RPMI8226 (cell line): Measurements from ENCODE around the gene ZNF19.
A peak's percentile ranks its signal among the peaks of the same experiment; 100 is the strongest.
"Not testable (repeated sequence)": the region's sequence is repeated elsewhere in the genome, so short reads cannot be mapped to it uniquely, and the experiment has no call there.

ENCODE experiments used
- DNase-seq: peaks from one replicate; pipeline ENCODE4 v3.0.0-alpha.2; 2015

The ZNF19 gene

GRCh38 chr16:71489122-71489521, at the start of gene ZNF19:
ZNF19 (minus strand) TSS chr16:71489324; CDS start chr16:71482114, 7,210 bp downstream.
- DNase-seq: no peak

GRCh38 chr16:71537643-71538042, 48.5 kb upstream of the ZNF19 start:
- peak; percentile 71 for DNase-seq

- DNase-seq: no peak
These were observed 47.8 kb upstream of the ZNF19 start for GRCh38 chr16:71536752-71537499.

GRCh38 chr16:71532366-71532765, 43.2 kb upstream of the ZNF19 start:
- DNase-seq: no peak

- DNase-seq: no peak
These were observed 39.7 kb upstream of the ZNF19 start for GRCh38 chr16:71528863-71529262.

- no peak for DNase-seq
These were observed 39.1 kb upstream of the ZNF19 start for GRCh38 chr16:71528257-71528656.

- DNase-seq: no peak
These were observed 37.0 kb upstream of the ZNF19 start, which contains the start of gene CHST4 for GRCh38 chr16:71526111-71526631. CHST4 (plus strand) TSS chr16:71526426; CDS start chr16:71536678, 10,252 bp downstream.

- DNase-seq: no peak
These were observed 35.7 kb upstream of the ZNF19 start for GRCh38 chr16:71524566-71525553.

- no peak for DNase-seq
These were observed 31.4 kb upstream of the ZNF19 start for GRCh38 chr16:71520550-71520949.

- DNase-seq: no peak
These were observed 25.9 kb upstream of the ZNF19 start for GRCh38 chr16:71515026-71515425.

GRCh38 chr16:71514476-71514875, 25.4 kb upstream of the ZNF19 start:
- no peak for DNase-seq

GRCh38 chr16:71513302-71513701, 24.2 kb upstream of the ZNF19 start:
- no peak for DNase-seq

- no peak for DNase-seq
These were observed 17.9 kb upstream of the ZNF19 start for GRCh38 chr16:71507061-71507460.

- no peak for DNase-seq
These were observed 15.8 kb upstream of the ZNF19 start for GRCh38 chr16:71504901-71505300.

- not testable (repeated sequence) for DNase-seq
These were observed 14.9 kb upstream of the ZNF19 start for GRCh38 chr16:71504051-71504450.

GRCh38 chr16:71501547-71501946, 12.4 kb upstream of the ZNF19 start:
- no peak for DNase-seq

- no peak for DNase-seq
These were observed 11.8 kb upstream of the ZNF19 start for GRCh38 chr16:71500964-71501363.

- DNase-seq: peak; percentile 67
These were observed 10.7 kb upstream of the ZNF19 start for GRCh38 chr16:71499775-71500364.

- DNase-seq: no peak
These were observed 8.9 kb upstream of the ZNF19 start for GRCh38 chr16:71498031-71498430.

GRCh38 chr16:71493213-71493612, 4.1 kb upstream of the ZNF19 start:
- DNase-seq: no peak

GRCh38 chr16:71492786-71493185, 3.7 kb upstream of the ZNF19 start:
- no peak for DNase-seq

- DNase-seq: no peak
These were observed 1.9 kb upstream of the ZNF19 start for GRCh38 chr16:71491054-71491453.

GRCh38 chr16:71490361-71490760, 1.2 kb upstream of the ZNF19 start:
- DNase-seq: no peak
